Measurements from ENCODE around the gene TINCR.
"Not testable (repeated sequence)": the region's sequence is repeated elsewhere in the genome, so short reads cannot be mapped to it uniquely, and the experiment has no call there.

The TINCR gene

GRCh38 chr19:5558101-5558621 lies 9.6 kb downstream of the TINCR start:
- no peak for DNase-seq (ENCODE audit: low spot score)

DNA sequence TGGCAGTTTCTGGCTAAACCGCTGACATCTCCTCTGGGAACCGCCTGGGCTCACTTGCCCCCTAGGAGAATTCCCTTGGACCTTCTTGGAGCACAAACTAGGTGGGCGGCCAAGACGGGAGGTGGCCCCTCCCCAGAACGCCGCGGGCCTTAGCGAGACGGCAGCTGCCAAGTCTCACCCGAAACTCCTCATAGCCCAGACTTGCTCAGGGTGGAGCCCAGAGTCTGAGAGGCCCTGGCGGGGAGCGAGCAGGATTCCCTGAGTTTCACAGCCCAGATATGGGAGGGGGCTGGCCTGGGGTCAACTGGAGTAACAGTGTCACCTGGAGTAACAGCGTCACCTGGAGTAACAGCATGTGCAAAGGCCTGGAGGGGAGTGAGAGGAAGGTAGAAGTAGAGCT lies 10.1 kb downstream of the TINCR start:
- no peak for DNase-seq (ENCODE audit: low spot score)

DNA sequence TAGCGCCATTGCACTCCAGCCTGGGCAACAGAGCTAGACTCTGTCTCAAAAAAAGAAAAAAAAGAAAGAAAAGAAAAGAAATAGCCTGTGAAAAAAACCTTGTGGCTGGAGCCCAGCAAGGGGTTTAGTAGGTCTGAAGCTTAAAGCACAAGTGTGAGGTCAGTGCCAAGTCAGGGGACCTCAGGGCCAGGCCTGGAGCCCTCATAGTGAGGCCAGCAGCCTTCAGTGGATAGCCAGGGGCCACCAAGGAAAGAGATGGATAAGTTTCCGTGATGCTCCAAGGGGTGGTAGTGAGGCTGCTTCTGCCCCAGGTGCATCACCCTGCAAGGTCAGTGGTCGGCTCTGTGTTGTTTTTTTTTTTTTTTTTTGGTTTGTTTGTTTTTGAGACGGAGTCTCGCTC lies 12.9 kb downstream of the TINCR start:
- no peak for DNase-seq (ENCODE audit: low spot score)

GRCh38 chr19:5553892-5554291 lies 13.9 kb downstream of the TINCR start:
- no peak for DNase-seq (ENCODE audit: low spot score)

DNA sequence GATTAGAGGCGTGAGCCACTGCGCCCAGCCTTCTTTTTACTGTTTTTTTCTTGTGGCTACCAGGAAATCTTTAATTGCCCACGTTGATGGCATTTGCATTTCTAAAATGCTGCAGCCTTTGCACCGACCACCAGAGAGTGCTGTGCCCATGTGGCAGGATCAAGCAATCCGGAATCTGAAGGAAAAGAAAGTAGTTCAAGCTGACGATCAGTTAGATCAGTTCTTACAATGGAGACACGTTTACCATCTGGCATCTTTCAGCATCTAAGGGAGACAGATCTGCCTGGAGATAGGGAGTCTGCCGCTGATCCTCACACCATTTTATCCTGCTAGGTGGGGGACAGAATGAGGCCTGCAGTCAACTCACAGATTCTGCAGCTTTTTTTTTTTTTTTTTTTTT lies 19.9 kb downstream of the TINCR start:
- no peak for DNase-seq (ENCODE audit: low spot score)

DNA sequence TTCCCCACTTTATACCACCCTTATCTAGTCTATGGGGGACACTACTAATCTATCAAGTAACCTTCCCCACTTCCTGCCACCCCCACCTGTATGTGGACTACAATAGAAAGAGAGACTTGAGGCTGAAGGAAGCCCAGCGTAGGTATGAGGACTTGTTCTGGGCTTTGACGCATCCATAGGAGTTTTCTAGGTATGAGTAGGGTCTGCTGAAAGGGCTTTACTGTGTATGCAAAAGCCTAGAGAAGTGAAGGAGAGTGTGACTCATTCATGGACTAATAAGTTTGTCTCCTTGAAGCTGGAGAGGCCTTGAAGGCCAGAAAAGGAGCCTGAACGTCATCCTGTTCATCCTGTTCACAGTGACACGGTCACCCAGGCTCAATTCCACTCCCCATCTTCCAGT lies 21.8 kb downstream of the TINCR start:
- DNase-seq (ENCODE audit: low spot score), result no peak

DNA sequence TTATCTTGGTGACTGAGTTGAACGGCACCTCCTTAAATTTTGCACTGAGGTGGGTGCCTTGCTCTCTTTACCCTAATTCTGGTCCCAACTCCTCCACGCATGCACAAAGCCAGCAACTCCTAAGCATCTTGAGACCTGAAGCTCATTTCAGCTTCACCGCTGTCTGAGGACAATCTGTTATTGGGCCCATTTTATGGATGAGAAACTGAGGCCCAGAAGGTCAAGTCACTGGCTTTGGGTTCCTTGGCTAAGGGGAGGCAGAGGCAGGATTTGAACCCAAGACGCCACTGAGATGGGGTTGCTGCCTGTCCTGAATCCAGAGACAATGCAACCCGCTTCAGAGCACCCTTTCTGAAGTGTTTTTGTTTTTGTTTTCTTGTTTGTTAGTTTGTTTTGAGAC lies 22.7 kb downstream of the TINCR start:
- DNase-seq (ENCODE audit: low spot score), result no peak

DNA sequence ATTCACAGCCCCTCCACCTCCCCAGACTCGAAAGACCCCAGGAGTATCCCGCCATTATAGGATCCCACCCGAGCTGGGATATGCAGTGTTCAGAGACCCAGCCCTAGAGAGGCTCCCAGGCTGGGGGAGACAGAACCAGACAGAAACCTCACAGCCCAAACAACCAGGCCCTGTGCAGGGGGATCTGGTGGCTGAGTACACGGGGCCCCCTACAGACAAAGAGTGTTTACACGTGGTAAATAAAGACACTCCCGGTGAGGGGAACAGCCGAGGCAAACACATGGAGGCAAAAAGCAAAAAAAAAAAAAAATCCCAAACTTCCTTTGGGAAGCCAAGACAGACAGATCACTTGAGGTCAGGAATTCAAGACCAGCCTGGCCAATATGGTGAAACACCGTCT lies 25.1 kb downstream of the TINCR start:
- DNase-seq (ENCODE audit: low spot score), result no peak

- no peak for DNase-seq (ENCODE audit: low spot score)
Measured at GRCh38 chr19:5541456-5541855, 26.3 kb downstream of the TINCR start.

GRCh38 chr19:5540208-5540607 lies 27.5 kb downstream of the TINCR start:
- DNase-seq (ENCODE audit: low spot score), result no peak

DNA sequence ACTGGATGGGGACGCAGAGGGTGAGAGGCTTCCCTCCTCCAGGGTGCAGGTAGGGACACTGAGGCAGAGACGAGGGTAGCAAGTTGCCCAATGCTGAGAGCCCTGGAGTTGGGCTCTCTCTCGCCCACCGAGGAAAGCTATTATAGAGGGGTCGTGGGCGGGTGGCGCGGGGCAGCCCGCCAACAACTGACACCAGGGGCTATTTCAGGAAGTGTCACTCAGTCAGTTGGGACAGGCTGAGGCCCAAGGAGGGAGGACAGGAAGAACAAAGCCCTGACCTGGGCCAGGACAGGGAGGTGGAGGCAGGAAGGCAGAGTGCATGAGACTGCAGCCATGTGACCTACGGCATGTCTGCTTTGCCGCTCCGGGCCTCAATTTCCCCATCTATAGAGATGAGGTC lies 29.9 kb downstream of the TINCR start:
- DNase-seq (ENCODE audit: low spot score), result no peak

DNA sequence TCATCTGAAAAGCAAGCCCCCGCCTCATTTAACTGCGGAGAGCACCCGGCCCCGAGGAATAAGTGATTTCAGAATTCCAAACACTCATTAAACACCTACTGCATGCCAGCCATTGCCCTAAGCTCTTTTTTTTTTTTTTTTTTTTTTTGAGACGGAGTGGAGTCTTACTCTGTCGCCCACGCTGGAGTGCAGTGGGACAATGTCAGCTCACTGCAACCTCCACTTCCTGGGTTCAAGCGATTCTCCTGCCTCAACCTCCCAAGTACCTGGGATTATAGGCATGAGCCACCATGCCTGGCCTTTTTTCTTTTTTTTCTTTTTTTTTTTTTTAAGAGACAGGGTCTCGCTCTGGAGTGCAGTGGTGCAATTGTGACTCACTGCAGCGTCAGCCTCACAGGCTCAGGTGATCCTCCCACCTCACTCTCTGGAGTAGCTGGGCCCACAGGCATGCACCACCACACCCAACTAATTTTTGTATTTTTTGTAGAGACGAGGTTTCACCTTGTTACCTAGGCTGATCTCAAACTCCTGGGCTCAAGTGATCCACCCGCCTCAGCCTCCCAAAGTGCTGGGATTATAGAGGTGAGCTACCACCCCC lies 30.7 kb downstream of the TINCR start:
- DNase-seq (ENCODE audit: low spot score), result not testable (repeated sequence)

DNA sequence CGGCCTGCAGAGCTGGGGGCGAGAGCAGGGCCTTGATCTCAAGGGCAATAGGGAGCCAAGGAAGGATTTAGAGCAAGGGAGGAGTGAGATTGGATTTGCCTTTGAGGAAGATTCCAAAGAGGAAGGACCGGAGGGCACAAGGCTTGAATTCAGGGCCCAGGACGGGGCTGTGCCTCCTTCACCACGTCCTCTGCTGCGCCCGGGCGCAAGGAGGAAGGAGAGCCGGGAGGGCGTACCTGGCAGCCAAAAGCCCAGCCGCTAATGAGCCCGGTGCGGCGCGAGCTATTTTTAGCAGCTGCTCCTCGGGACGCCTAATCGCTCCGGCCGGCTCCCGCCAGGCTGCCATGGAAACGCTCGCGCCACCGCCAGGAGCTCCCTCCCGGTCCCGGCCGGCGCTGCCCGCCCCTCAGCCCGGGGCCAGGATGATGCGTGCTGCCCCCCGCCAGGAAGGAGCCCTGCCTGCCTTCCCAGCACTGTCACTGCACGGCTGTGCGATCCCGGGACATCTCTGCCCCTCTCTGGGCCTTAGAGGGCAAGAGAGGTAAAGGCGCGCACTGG lies 31.3 kb downstream of the TINCR start:
- DNase-seq (ENCODE audit: low spot score), result peak; percentile 80

DNA sequence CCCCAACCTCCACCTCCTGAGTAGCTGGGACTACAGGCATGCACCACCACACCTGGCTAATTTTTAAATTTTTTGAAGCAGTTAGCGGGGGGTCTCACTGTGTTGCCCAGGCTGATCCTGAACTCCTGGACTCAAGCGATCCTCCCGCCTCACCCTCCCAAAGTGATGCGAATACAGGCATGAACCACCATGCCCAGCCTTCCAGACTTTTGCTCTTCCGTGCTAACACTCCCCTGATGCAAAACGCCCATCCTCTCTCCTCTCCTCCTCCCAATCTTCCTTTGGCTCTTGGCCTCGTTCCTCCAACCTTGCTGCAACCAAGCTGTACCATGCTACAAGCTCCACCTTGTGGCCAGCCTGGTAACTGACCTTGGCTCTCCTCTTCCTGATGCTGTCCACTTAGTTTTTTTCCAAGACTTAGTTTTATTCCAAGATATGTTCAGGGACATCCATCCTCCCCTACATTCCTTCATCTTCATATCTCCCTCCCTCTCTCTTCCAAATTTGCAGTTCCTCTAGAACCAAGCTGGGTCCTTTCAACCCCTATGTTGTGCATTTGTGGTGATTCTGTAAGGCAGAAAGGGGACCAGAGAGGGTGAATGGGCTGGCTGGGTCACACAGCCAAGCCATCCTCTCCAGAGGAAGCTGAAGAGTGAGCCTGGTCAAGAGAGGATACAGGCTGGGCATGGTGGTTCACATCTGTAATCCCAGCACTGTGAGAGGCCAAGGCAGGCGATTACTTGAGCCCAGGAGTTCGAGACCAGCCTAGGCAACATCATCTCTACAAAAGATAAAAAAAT lies 32.8 kb downstream of the TINCR start:
- no peak for DNase-seq (ENCODE audit: low spot score)

DNA sequence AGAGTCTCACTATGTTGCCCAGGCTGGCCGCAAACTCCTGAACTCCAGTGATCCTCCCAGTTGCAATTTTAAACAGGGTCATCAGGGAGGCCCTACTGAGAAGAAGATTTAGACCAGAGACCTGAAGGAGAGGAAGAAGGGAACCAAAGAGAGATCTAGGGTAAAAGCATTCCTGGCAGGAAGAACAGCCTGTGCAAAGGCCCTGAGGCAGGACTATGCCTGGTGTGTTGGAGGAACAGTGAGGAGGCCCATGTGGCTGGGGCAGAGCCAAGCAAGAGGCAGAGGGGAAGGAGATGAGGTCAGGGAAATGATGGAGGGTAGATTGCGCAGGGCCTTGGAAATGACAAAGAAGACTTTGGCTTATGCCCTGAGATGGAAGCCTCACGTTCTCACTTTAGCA lies 34.5 kb downstream of the TINCR start:
- no peak for DNase-seq (ENCODE audit: low spot score)

GRCh38 chr19:5530701-5531100 lies 37.1 kb downstream of the TINCR start:
- DNase-seq (ENCODE audit: low spot score), result no peak

- no peak for DNase-seq (ENCODE audit: low spot score)
Measured at GRCh38 chr19:5526691-5527090, 41.1 kb downstream of the TINCR start.

DNA sequence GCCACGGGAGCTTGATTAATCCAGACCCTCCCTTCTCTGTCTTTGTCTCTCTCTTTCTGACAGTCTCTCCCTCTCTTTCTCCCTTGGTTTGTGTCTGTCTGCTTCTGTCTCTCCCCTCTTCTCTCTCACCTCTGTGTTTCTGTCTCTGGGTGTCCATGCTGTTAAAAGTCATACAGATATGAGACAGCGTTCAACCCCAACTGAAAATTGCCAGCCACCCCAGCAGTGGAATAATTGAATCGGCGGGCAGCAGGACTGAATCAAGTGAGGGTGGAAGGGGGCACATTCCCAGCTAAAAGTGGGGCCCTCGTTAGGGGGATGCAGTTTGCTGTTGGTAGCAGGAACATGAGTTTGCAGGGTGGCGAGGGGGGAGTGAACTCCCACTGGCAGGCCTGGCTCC lies 43.7 kb downstream of the TINCR start:
- DNase-seq (ENCODE audit: low spot score), result no peak

DNA sequence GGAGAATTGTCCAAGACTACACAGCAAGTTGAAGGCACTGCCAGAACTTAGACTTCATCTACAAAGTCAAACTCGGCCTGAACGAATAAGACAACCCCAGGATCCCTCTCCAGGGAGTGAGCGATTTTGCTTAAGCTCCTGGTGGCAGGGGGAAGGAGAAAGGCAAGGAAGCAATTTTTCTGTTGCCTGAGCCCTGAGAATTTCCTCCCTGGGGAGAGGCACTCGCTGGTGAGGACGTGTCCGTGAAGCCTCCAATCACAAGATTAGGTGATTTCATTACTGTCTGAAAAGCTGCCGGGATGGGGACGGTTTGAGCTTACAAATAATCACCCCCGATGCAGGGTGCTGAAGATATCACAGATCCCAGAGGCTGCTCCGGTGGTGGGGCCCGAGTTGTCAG lies 45.6 kb downstream of the TINCR start:
- no peak for DNase-seq (ENCODE audit: low spot score)

- DNase-seq (ENCODE audit: low spot score), result no peak
Measured at GRCh38 chr19:5520501-5520900, 47.3 kb downstream of the TINCR start.

- no peak for DNase-seq (ENCODE audit: low spot score)
Measured at GRCh38 chr19:5519076-5519475, 48.7 kb downstream of the TINCR start.

DNA sequence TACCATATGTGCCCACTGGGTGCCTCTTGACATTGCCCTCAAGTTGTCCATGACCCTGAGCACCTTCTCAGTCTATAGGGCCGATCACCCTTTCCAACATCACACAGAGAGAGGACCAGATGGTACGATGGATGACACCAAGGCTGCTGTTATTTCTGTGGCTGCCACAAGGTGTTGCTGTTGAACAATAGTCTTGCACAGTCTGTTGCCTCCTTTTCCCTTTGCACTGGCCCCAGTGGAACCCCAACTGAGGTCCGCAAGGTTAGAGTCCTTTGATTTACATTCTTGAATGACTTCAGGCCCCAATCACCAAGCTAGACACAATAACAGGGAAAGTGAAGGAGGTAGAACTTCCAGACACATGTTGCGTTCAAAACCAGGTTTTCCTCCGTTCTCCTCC lies 52.0 kb downstream of the TINCR start:
- no peak for DNase-seq (ENCODE audit: low spot score)

GRCh38 chr19:5514001-5514400 lies 53.8 kb downstream of the TINCR start:
- DNase-seq (ENCODE audit: low spot score), result no peak

All from left forelimb (tissue), 1 donor.